ENCODE data around the gene HP1BP3. TPM values are rescaled to one million over a fixed set of nuclear protein-coding genes. Genes with fewer than 3 reads are reported as not detected.

HP1BP3 gene
- total and polyA plus RNA-seq, 10 donors = 47.3 to 272 (median 195) TPM

- no peak for TF ChIP-seq POLR2AphosphoS5 (IDR thresholded peaks at IDR 0.05)
- TF ChIP-seq POLR2A (IDR thresholded peaks at IDR 0.05) = no peak
- TF ChIP-seq CTCF (IDR thresholded peaks at IDR 0.05 in 8 of 11, conservative IDR thresholded peaks at IDR 0.05 in 3 of 11) = no peak
- Histone ChIP-seq H3K4me3 (no peak overlapping the region), H3K27me3 (replicated peaks in 1 of 7) (no peaks in the 10 kb centered on the region), H3K27ac (no peak overlapping the region), H3K4me1 (peaks cover 3 to 19% (median 12%) of the 10 kb centered on the region in 6 donors), H3K36me3 (no peaks in the 10 kb centered on the region), H3K9me3 (peaks cover 0 to 3% (median 0%) of the 10 kb centered on the region in 8 donors)
- DNase-seq = no peak
- 78 to 87% (median 82%) methylated on average over 10 of the region's 10 CpGs for WGBS, 5 donors
- intact Hi-C loops (cut with DNase I; ENCODE audit: low total_unique reads) = no loop called here
Observed at GRCh38 chr1:20695515-20695914, 91.6 kb downstream of the HP1BP3 start.

GRCh38 chr1:20693623-20694022 is 93.5 kb downstream of the HP1BP3 start:
- Histone ChIP-seq H3K36me3 (no peaks in the 10 kb centered on the region), H3K27me3 (replicated peaks in 1 of 7) (no peaks in the 10 kb centered on the region), H3K9me3 (peaks cover 0 to 3% (median 0%) of the 10 kb centered on the region in 8 donors), H3K27ac (no peak overlapping the region), H3K4me3 (no peak overlapping the region), H3K4me1 (peaks cover 3 to 25% (median 12%) of the 10 kb centered on the region in 6 donors)
- intact Hi-C loops (cut with DNase I; ENCODE audit: low total_unique reads) = no loop called here
- TF ChIP-seq CTCF (IDR thresholded peaks at IDR 0.05 in 8 of 11, conservative IDR thresholded peaks at IDR 0.05 in 3 of 11) (no peak), POLR2A (IDR thresholded peaks at IDR 0.05) (no peak), POLR2AphosphoS5 (IDR thresholded peaks at IDR 0.05) (no peak)
- 88 to 97% (median 90%) methylated on average over 2 of the region's 2 CpGs for WGBS, 5 donors
- DNase-seq = no peak

Other genes starting within 250 kb of the HP1BP3 start
- under 1 TPM; 0.27 to 0.97 (median 0.79) TPM for gene FAM43B, start 234.7 kb downstream of the HP1BP3 start, total RNA-seq
- under 1 TPM; 0.11 to 0.24 (median 0.22) TPM for gene FAM43B, start 234.7 kb downstream of the HP1BP3 start, polyA plus RNA-seq
- gene CDA, start 198.2 kb downstream of the HP1BP3 start, total RNA-seq = 10 to 100 TPM in 6 of 7 donors, 1 to 10 TPM in 1; 8.5 to 47.2 (median 18.6) TPM
- gene CDA, start 198.2 kb downstream of the HP1BP3 start, polyA plus RNA-seq = 10 to 100 TPM in 1 of 3 donors, 1 to 10 TPM in 2; 4.2 to 18.0 (median 6.0) TPM
- 10 to 100 TPM; 34.3 to 73.4 (median 52.9) TPM for gene PINK1, start 153.8 kb downstream of the HP1BP3 start, total RNA-seq
- gene PINK1, start 153.8 kb downstream of the HP1BP3 start, polyA plus RNA-seq = 10 to 100 TPM; 20.3 to 42.8 (median 23.3) TPM
- gene DDOST, start 125.9 kb downstream of the HP1BP3 start, total RNA-seq = 100 to 1,000 TPM; 121 to 194 (median 163) TPM
- 100 to 1,000 TPM; 107 to 139 (median 114) TPM for gene DDOST, start 125.9 kb downstream of the HP1BP3 start, polyA plus RNA-seq
- gene KIF17, start 69.3 kb downstream of the HP1BP3 start, total RNA-seq = 10 to 100 TPM; 15.4 to 82.2 (median 57.6) TPM
- 10 to 100 TPM in 1 of 3 donors, 1 to 10 TPM in 2; 8.3 to 41.4 (median 8.7) TPM for gene KIF17, start 69.3 kb downstream of the HP1BP3 start, polyA plus RNA-seq
- gene SH2D5, start 54.6 kb downstream of the HP1BP3 start, total RNA-seq = under 1 TPM in 2 of 7 donors, not detected in 5; 0.10 to 0.22 TPM
- gene SH2D5, start 54.6 kb downstream of the HP1BP3 start, polyA plus RNA-seq = under 1 TPM; 0.02 to 0.05 (median 0.03) TPM